Stimulated activated CD8-positive, alpha-beta memory T cell treated with anti-CD3 and anti-CD28 coated beads, Interleukin-12 subunit alpha, Interleukin-12 subunit beta, amount 100 ng/mL, for 4 hours (primary cell): Measurements from ENCODE around the gene RAB22A.
"Not testable (repeated sequence)": the region's sequence is repeated elsewhere in the genome, so short reads cannot be mapped to it uniquely, and the experiment has no call there.

Experiments
- DNase-seq: peaks from one replicate; pipeline ENCODE4 v3.0.0-alpha.2; 2020; ENCODE audit warnings: low read depth

RAB22A gene

GRCh38 chr20:58344741-58345140, 35.2 kb downstream of the RAB22A start:
- no peak for DNase-seq

GRCh38 chr20:58349570-58349969, 40.1 kb downstream of the RAB22A start:
- DNase-seq, result no peak

GRCh38 chr20:58352468-58352867, 43.0 kb downstream of the RAB22A start:
- DNase-seq, result no peak

GRCh38 chr20:58359441-58359840, 49.9 kb downstream of the RAB22A start:
- DNase-seq, result no peak

- no peak for DNase-seq
These were observed 51.4 kb downstream of the RAB22A start for GRCh38 chr20:58360936-58361335.

- no peak for DNase-seq
These were observed 52.1 kb downstream of the RAB22A start for GRCh38 chr20:58361481-58362205.

DNA sequence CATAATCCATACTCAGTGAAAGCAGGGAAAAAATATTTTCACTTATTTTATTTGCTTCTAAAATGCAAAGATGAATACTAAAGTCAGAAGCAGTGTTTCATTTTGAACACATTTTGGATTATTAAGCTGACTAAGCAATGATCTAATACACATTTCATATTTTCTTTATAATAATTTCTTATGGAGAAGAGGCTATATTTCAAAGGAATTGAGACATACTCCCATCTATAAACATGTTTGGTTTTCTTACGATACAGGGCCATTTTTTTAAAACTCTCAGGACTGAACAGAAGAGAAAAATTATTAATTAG, 52.6 kb downstream of the RAB22A start:
- DNase-seq, result no peak

GRCh38 chr20:58362970-58363369, 53.5 kb downstream of the RAB22A start:
- no peak for DNase-seq

- no peak for DNase-seq
These were observed 57.4 kb downstream of the RAB22A start for GRCh38 chr20:58366866-58367265.

GRCh38 chr20:58372806-58373205, 63.3 kb downstream of the RAB22A start:
- no peak for DNase-seq

GRCh38 chr20:58373296-58373695, 63.8 kb downstream of the RAB22A start:
- not testable (repeated sequence) for DNase-seq

DNA sequence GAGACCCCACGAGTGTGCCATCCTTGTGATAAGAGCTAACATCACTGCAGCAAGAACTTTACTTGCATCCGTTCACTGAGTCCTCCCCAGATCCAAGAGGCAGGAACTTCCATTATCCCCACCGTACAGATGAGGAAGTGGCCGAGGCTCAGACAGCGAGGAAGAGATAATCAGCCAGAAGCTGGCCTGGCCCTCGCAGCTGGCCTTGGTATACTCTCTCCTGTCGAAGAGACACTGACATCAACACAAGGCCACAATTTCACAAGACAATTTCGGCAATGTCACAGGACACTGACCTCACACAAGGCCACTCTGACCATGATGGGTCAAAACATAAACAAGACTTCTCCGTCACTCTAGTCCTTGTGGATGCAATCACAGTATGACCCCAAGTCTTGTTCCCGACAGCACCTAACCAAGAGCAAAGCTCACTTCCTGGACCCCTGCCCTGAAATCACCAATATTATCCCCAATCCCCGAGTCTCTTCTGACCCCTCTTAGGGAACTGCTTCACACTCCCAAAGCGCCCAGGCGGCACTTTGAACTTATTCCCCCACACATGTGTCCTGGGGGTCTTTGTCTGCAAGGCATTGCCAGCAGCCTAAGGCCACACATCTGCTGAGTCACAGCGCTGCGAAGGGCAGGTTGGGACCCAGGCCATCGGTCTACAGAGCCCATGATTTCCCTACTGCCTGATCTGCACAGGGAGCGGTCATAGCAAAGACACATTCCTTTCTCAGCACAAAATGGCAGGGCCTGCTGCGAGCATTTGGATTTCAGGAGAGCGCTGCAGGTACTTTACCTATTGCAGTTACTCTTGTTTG, 64.7 kb downstream of the RAB22A start:
- no peak for DNase-seq

- no peak for DNase-seq
These were observed 65.6 kb downstream of the RAB22A start for GRCh38 chr20:58374906-58375758.

DNA sequence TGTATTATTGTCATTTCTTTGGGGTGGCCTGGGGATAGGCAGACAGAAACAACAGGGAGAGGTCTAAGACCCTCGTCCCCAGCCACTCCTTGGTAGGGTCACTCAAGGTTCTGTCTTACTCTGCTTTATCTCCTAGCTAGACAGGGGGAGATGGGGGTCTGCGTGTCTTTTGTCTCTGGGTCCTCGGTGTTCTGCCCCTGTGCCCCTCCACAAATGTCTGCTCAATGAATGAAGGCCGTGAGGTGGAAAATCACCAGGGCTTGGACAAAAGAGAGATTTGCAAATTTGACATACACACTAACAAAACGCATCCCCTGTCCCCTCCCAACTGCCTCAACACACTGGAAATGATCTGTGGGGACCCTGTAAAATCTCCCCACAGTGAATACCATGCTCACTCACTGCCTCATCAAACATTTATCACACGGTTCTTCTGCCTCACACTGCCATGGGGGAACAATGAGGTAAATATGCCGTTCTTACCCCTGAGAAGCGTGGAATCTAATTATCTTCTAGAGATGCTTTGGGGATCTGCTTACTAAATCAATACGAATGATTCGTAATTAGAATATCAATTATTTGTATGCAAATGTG, 66.3 kb downstream of the RAB22A start:
- DNase-seq, result no peak

DNA sequence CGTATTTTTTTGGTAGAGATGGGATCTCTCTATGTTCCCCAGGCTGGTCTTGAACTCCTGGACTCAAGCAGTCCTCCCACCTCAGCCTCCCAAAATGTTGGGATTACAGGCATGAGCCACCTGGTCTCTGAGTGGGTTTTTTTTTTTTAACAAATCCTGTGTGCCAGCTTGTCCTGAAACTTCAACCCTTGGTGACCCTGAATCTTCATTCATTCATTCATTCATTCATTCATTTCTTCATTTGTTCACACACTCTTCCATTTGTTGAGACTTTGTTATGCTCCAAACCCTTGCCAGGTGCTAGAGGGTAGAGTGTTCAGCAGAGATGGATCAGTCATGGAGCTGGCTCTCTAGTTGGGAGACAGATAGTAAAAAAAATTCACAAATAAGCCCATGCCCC, 67.5 kb downstream of the RAB22A start:
- DNase-seq, result no peak

- no peak for DNase-seq
These were observed 68.4 kb downstream of the RAB22A start for GRCh38 chr20:58377766-58378401.

GRCh38 chr20:58378704-58379103, 69.2 kb downstream of the RAB22A start:
- no peak for DNase-seq

DNA sequence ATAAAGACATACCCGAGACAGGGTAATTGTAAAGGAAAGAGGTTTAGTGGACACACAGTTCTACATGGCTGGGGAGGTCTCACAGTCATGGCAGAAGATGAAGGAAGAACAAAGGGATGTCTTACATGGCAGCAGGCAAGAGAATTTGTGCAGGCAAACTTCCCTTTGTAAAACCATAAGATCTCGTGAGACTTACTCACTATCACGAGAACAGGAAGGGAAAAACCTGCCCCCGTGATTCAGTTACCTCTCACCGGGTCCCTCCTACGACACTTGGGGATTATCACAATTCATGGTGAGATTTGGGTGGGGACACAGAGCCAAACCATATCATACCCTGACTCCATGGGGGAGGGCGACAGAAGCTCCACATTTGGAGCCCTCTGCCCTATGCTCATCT, 72.1 kb downstream of the RAB22A start:
- no peak for DNase-seq

DNA sequence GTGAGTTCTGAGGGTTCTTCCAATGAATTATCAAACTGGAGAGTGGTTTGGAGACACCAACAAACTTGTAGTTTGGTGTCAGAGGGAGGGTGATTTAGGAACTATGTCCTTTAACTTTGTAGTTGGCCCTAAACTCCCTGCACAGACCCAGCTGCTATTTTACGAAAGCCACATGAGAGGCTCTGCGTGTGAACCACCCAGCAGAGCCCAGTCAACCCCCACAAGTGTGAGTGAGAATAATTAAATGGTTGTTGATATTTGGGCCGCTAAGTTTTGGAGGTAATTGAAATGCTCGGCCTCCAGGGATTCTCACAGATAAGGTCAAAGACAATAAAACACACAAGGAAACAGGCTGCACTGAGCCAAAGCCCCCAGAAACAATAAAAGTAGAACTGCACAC, 72.6 kb downstream of the RAB22A start:
- no peak for DNase-seq

DNA sequence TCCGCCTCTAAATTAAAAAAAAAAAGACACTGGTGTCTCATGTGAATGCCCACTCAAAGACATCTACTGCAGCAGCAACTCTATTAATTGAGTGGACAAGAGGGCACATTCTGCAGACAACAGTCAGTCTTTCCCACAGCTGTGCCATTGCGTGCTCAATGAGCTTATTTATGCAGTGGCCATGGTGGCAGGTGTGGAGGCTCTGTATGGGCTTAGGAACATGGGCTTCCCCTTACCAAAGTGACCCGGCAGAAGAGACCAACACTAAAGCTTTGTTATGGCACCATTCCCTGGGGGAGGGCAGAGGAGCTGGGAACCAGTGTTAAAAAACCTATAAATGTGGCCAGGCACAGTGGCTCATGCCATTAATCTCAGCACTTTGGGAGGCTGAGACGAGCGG, 75.3 kb downstream of the RAB22A start:
- no peak for DNase-seq

GRCh38 chr20:58388028-58388601, 78.6 kb downstream of the RAB22A start:
- no peak for DNase-seq
